ENCODE results near the gene EXOC6B. TPM values are rescaled to one million over a fixed set of nuclear protein-coding genes. Genes with fewer than 3 reads are reported as not detected.

EXOC6B gene
- polyA plus RNA-seq, 1 donor, result 11.5 TPM

- H3K27me3 ChIP-seq (ENCODE audit: control insufficient read depth, insufficient read depth, low read length), result no peaks in the 10 kb centered on the region
- no peak overlapping the region for H3K27ac ChIP-seq (ENCODE audit: low read length)
- DNase-seq, result peak; percentile 57 to 80
- H3K36me3 ChIP-seq (ENCODE audit: control insufficient read depth, insufficient read depth, low read length), result no peaks in the 10 kb centered on the region
- no CpG with 5 or more reads among the region's 2 CpGs for WGBS (ENCODE audit: insufficient coverage, low lambda C conversion rate)
- peaks cover 7% of the 10 kb centered on the region for H3K4me1 ChIP-seq (ENCODE audit: control insufficient read depth, insufficient read depth, low read length)
- no peaks in the 10 kb centered on the region for H3K9me3 ChIP-seq (ENCODE audit: control insufficient read depth, low read depth, low read length)
- no peak overlapping the region for H3K4me3 ChIP-seq (ENCODE audit: low read length)
Observed at GRCh38 chr2:72211350-72211749, 614.5 kb downstream of the EXOC6B start.

- H3K9me3 ChIP-seq (ENCODE audit: control insufficient read depth, low read depth, low read length), result no peaks in the 10 kb centered on the region
- peaks cover 13% of the 10 kb centered on the region for H3K4me1 ChIP-seq (ENCODE audit: control insufficient read depth, insufficient read depth, low read length)
- DNase-seq, result peak in 1 of 2 donors; percentile 26
- H3K36me3 ChIP-seq (ENCODE audit: control insufficient read depth, insufficient read depth, low read length), result no peaks in the 10 kb centered on the region
- no CpG with 5 or more reads among the region's 2 CpGs for WGBS (ENCODE audit: insufficient coverage, low lambda C conversion rate)
- no peak overlapping the region for H3K27ac ChIP-seq (ENCODE audit: low read length)
- no peaks in the 10 kb centered on the region for H3K27me3 ChIP-seq (ENCODE audit: control insufficient read depth, insufficient read depth, low read length)
- H3K4me3 ChIP-seq (ENCODE audit: low read length), result no peak overlapping the region
Observed at GRCh38 chr2:72210470-72210869, 615.4 kb downstream of the EXOC6B start.

DNA sequence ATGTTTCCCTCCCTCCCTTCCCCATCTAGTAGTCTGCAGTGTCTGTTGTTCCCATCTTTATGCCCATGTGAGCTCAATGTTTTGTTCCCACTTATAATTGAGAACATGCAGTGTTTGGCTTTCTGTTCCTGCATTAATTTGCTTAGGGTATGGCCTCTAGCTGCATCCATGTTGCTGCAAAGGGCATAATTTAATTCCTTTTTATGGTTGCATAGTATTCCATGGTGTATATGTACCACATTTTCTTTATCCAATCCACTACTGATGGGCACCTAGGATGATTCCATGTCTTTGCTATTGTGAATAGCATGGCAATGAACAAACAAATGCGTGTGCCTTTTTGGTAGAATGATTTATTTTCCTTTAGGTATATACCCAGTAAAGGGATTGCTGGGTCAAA, 617.6 kb downstream of the EXOC6B start:
- H3K4me1 ChIP-seq (ENCODE audit: control insufficient read depth, insufficient read depth, low read length), result peaks cover 36% of the 10 kb centered on the region
- no peak overlapping the region for H3K4me3 ChIP-seq (ENCODE audit: low read length)
- H3K27me3 ChIP-seq (ENCODE audit: control insufficient read depth, insufficient read depth, low read length), result no peaks in the 10 kb centered on the region
- no peak for DNase-seq
- H3K9me3 ChIP-seq (ENCODE audit: control insufficient read depth, low read depth, low read length), result no peaks in the 10 kb centered on the region
- WGBS (ENCODE audit: insufficient coverage, low lambda C conversion rate), result no CpG with 5 or more reads among the region's 1 CpG
- no peaks in the 10 kb centered on the region for H3K36me3 ChIP-seq (ENCODE audit: control insufficient read depth, insufficient read depth, low read length)
- H3K27ac ChIP-seq (ENCODE audit: low read length), result no peak overlapping the region

- Histone ChIP-seq H3K4me3 (ENCODE audit: low read length) (no peak overlapping the region), H3K36me3 (ENCODE audit: control insufficient read depth, insufficient read depth, low read length) (no peaks in the 10 kb centered on the region), H3K4me1 (ENCODE audit: control insufficient read depth, insufficient read depth, low read length) (peaks cover 37% of the 10 kb centered on the region), H3K27me3 (ENCODE audit: control insufficient read depth, insufficient read depth, low read length) (no peaks in the 10 kb centered on the region), H3K27ac (ENCODE audit: low read length) (no peak overlapping the region), H3K9me3 (ENCODE audit: control insufficient read depth, low read depth, low read length) (no peaks in the 10 kb centered on the region)
- DNase-seq, result no peak
- 100% methylated on average over 1 of the region's 2 CpGs for WGBS (ENCODE audit: insufficient coverage, low lambda C conversion rate)
Observed at GRCh38 chr2:72207334-72207733, 618.5 kb downstream of the EXOC6B start.

DNA sequence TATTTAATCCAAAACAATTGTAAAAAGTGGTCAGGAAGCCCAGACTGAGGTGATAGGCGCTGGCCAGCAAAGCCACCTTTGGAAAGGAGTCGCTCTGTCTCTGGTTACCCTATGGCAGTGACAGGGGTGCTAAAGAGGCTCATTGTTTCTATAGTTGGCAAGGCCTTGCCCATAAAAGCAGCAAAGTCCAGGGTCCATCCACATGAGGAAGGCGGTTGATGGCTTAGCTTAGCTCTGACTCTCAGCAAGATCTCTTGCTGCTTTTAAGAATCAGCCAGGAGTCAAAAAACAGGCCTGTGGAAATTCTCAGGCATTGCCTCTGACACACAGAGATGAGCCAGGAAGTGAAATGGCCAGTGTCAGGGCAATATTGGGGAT, 620.3 kb downstream of the EXOC6B start:
- Histone ChIP-seq H3K27ac (ENCODE audit: low read length) (peak overlapping the region; percentile 66), H3K4me3 (ENCODE audit: low read length) (no peak overlapping the region), H3K27me3 (ENCODE audit: control insufficient read depth, insufficient read depth, low read length) (no peaks in the 10 kb centered on the region), H3K4me1 (ENCODE audit: control insufficient read depth, insufficient read depth, low read length) (peaks cover 36% of the 10 kb centered on the region), H3K9me3 (ENCODE audit: control insufficient read depth, low read depth, low read length) (no peaks in the 10 kb centered on the region), H3K36me3 (ENCODE audit: control insufficient read depth, insufficient read depth, low read length) (no peaks in the 10 kb centered on the region)
- no CpG with 5 or more reads among the region's 3 CpGs for WGBS (ENCODE audit: insufficient coverage, low lambda C conversion rate)
- DNase-seq, result peak; percentile 61 to 85

DNA sequence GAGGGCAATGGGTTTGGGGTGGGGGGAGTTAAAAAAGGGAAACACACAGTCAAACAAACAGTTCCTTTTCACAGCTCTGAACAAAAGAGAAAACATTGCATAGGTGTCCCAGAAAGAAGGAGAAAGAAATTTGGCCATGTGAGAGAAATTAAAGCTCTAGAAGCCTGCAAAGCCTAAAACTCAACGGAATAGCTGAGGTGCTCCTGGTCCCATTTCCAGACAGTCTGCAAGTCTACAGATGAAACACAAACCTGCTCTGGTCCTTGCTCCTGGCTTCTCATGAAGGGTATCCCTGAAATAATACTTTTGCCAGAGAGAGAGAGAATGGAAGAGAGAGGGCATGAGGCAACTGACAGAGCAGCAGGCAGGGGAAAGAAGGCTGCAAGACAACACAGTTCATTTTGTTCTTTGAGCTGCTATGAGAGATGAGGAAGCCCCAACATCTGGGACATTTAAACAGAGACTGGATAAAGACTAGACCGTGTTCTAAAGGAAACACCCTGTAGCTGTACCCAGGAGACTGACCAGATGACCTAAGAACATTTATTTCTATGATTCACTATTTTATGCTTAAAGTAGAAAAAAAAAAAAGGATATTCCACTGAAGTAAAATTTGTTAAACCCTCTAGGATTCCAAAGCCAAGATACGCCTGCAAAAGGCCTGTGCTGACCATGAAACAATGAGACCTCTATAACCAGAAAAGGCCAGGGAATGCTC, 620.9 kb downstream of the EXOC6B start:
- no peaks in the 10 kb centered on the region for H3K27me3 ChIP-seq (ENCODE audit: control insufficient read depth, insufficient read depth, low read length)
- no CpG with 5 or more reads among the region's 3 CpGs for whole genome bisulfite sequencing (ENCODE audit: insufficient coverage, low lambda C conversion rate)
- H3K27ac ChIP-seq (ENCODE audit: low read length), result peak overlapping the region; percentile 66
- H3K36me3 ChIP-seq (ENCODE audit: control insufficient read depth, insufficient read depth, low read length), result no peaks in the 10 kb centered on the region
- no peak overlapping the region for H3K4me3 ChIP-seq (ENCODE audit: low read length)
- H3K9me3 ChIP-seq (ENCODE audit: control insufficient read depth, low read depth, low read length), result no peaks in the 10 kb centered on the region
- H3K4me1 ChIP-seq (ENCODE audit: control insufficient read depth, insufficient read depth, low read length), result peaks cover 33% of the 10 kb centered on the region
- peak in 1 of 2 donors; percentile 32 for DNase-seq

GRCh38 chr2:72204156-72204785, 621.6 kb downstream of the EXOC6B start:
- DNase-seq, result peak; percentile 79 to 84
- no CpG with 5 or more reads among the region's 8 CpGs for WGBS (ENCODE audit: insufficient coverage, low lambda C conversion rate)
- Histone ChIP-seq H3K4me1 (ENCODE audit: control insufficient read depth, insufficient read depth, low read length) (peaks cover 33% of the 10 kb centered on the region), H3K36me3 (ENCODE audit: control insufficient read depth, insufficient read depth, low read length) (no peaks in the 10 kb centered on the region), H3K4me3 (ENCODE audit: low read length) (no peak overlapping the region), H3K27ac (ENCODE audit: low read length) (peak overlapping the region; percentile 66), H3K27me3 (ENCODE audit: control insufficient read depth, insufficient read depth, low read length) (no peaks in the 10 kb centered on the region), H3K9me3 (ENCODE audit: control insufficient read depth, low read depth, low read length) (no peaks in the 10 kb centered on the region)

GRCh38 chr2:72198532-72199241, 627.1 kb downstream of the EXOC6B start:
- Histone ChIP-seq H3K4me1 (ENCODE audit: control insufficient read depth, insufficient read depth, low read length) (peaks cover 11% of the 10 kb centered on the region), H3K27me3 (ENCODE audit: control insufficient read depth, insufficient read depth, low read length) (no peaks in the 10 kb centered on the region), H3K27ac (ENCODE audit: low read length) (peak overlapping the region; percentile 28), H3K4me3 (ENCODE audit: low read length) (no peak overlapping the region), H3K9me3 (ENCODE audit: control insufficient read depth, low read depth, low read length) (peaks cover 2% of the 10 kb centered on the region), H3K36me3 (ENCODE audit: control insufficient read depth, insufficient read depth, low read length) (no peaks in the 10 kb centered on the region)
- 67% methylated on average over 1 of the region's 2 CpGs for WGBS (ENCODE audit: insufficient coverage, low lambda C conversion rate)
- peak; percentile 49 to 76 for DNase-seq

DNA sequence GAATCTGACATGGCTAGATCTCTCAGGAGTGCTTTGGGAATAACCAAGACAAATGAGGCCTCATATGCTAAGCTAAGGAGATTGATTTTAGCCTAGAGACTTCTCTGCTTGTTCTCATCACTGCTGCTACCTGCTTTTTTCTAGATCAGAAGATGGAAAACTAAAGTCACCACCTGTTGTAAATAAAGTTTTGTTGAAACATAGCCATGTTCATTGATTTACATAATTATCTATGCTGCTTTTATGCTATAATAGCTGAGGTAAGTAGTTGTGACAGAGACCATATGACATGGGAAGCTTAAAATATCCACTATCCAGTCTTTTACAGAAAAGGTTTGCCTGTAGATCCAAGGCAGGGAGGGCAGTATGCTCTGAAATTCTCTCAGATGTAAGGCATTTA, 632.1 kb downstream of the EXOC6B start:
- Histone ChIP-seq H3K27me3 (ENCODE audit: control insufficient read depth, insufficient read depth, low read length) (no peaks in the 10 kb centered on the region), H3K4me3 (ENCODE audit: low read length) (no peak overlapping the region), H3K27ac (ENCODE audit: low read length) (no peak overlapping the region), H3K36me3 (ENCODE audit: control insufficient read depth, insufficient read depth, low read length) (no peaks in the 10 kb centered on the region), H3K9me3 (ENCODE audit: control insufficient read depth, low read depth, low read length) (peaks cover 2% of the 10 kb centered on the region), H3K4me1 (ENCODE audit: control insufficient read depth, insufficient read depth, low read length) (no peaks in the 10 kb centered on the region)
- no peak for DNase-seq

DNA sequence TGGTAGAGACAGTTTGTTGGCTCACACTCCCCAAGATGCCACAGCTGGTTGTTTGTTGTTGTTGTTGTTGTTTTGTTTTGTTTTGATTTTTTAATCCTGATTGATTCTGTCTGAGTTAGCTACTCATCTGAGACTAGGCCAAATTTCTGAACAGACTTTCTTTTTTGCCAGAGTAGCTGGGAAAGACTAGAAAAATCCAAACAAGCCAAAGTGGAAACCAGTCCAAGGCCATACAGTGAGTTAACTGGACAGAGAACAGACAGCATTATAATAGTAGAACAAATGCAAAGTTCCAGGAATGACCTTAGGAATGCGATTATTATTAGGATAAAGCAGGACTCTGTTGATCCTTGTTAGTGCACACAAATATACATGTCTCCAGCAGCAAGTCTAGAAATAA, 634.4 kb downstream of the EXOC6B start:
- no peaks in the 10 kb centered on the region for H3K27me3 ChIP-seq (ENCODE audit: control insufficient read depth, insufficient read depth, low read length)
- H3K4me1 ChIP-seq (ENCODE audit: control insufficient read depth, insufficient read depth, low read length), result no peaks in the 10 kb centered on the region
- WGBS (ENCODE audit: insufficient coverage, low lambda C conversion rate), result 57% methylated on average over 1 of the region's 1 CpG
- H3K9me3 ChIP-seq (ENCODE audit: control insufficient read depth, low read depth, low read length), result peaks cover 11% of the 10 kb centered on the region
- no peak overlapping the region for H3K27ac ChIP-seq (ENCODE audit: low read length)
- H3K36me3 ChIP-seq (ENCODE audit: control insufficient read depth, insufficient read depth, low read length), result no peaks in the 10 kb centered on the region
- no peak overlapping the region for H3K4me3 ChIP-seq (ENCODE audit: low read length)
- no peak for DNase-seq

Data from large intestine (tissue), 3 donors.